ENCODE results near the gene ZNF646.

ZNF646 gene, protein sequence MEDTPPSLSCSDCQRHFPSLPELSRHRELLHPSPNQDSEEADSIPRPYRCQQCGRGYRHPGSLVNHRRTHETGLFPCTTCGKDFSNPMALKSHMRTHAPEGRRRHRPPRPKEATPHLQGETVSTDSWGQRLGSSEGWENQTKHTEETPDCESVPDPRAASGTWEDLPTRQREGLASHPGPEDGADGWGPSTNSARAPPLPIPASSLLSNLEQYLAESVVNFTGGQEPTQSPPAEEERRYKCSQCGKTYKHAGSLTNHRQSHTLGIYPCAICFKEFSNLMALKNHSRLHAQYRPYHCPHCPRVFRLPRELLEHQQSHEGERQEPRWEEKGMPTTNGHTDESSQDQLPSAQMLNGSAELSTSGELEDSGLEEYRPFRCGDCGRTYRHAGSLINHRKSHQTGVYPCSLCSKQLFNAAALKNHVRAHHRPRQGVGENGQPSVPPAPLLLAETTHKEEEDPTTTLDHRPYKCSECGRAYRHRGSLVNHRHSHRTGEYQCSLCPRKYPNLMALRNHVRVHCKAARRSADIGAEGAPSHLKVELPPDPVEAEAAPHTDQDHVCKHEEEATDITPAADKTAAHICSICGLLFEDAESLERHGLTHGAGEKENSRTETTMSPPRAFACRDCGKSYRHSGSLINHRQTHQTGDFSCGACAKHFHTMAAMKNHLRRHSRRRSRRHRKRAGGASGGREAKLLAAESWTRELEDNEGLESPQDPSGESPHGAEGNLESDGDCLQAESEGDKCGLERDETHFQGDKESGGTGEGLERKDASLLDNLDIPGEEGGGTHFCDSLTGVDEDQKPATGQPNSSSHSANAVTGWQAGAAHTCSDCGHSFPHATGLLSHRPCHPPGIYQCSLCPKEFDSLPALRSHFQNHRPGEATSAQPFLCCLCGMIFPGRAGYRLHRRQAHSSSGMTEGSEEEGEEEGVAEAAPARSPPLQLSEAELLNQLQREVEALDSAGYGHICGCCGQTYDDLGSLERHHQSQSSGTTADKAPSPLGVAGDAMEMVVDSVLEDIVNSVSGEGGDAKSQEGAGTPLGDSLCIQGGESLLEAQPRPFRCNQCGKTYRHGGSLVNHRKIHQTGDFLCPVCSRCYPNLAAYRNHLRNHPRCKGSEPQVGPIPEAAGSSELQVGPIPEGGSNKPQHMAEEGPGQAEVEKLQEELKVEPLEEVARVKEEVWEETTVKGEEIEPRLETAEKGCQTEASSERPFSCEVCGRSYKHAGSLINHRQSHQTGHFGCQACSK (N-terminal part only)

DNA sequence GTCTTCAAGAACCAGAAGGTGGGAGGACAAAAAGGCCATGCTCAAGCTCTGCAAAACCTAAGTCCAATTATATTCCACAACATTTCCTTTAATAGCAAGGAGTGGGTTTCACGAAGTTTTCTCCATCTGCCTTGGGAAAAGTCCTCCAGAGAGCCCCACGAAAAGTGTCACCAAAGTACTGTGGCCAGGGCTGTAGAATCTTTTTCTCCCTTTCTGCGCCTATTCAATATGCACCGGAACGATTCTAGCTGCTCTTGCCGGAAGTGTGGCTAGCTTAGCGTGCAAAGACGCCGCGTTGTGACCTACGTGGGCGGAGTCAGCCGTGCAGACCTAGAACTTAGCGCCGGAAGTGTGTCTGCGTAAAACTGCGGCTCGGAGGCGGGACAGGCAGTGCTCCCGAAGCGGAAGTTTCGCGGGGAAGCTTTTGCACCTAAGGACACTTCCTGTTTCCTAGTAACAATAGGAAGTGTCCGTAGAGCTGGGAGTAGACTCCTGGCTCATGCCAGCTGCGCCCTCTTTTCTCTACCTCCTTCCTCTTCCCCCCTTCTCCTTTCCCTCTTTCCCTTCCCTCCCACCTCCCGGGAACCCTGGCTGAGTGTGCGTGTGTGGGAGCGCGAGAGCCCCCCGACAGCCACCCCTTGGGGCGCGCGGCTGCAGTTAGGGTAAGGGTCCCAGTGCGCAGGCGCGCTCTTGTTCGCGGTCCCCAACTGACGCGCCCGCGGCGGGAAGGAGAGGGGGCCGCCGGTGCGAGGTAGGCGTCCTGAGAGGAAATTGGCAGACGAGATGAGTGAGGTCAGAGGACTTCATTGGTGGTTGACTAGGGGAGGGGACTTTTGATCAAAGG is at the start of gene ZNF646, which contains the start of gene ZNF668:
TSS of gene ZNF646 (plus strand) at position 453 of the 844 bp plus-strand sequence. CDS start 1,903 bp downstream, outside the sequence.
TSS of gene ZNF668 (minus strand) at position 271 of the 844 bp plus-strand sequence. CDS start 9,781 bp downstream, outside the sequence.
- DNase-seq (ENCODE audit: low read depth in 2 of 2), result peak; percentile 98

DNA sequence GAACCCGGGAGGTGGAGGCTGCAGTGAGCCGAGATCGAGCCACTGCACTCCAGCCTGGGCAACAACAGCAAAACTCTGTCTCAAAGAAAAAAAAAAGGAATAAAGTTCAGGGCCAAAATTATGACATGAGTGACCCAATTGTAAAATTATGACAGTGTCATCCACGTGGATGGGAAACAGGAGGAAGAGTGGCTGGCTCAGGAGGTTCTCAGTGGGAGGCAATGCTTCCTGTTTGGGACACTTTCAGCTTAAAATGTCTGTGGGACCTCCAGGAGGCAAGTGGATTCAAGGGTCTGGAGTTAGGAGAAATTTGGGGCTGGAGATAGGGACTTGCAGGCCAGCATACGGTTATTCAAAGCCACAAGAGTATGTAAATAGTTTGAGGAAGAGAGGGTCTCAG is 48.9 kb upstream of the ZNF646 start:
- no peak for DNase-seq (ENCODE audit: low read depth in 2 of 2)

DNA sequence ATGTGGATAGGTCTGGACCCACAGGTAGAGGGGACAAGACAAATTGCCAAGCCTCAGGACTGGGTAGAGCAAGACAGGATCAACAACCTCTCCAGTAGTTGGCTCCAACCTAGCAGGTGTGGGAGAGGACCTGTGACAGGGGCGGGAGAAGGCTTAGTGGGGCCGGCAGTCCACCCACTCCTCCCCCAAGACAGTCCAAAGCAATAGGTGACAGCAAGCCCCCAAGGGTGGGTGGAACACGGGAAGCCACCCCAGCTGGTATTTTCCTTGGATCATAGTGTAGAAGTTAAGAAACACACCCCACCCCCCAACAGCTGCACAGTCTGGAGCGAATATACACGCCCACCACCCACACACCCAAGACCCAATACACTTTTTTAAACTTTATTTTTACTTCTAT is 45.0 kb upstream of the ZNF646 start:
- no peak for DNase-seq (ENCODE audit: low read depth in 2 of 2)

DNA sequence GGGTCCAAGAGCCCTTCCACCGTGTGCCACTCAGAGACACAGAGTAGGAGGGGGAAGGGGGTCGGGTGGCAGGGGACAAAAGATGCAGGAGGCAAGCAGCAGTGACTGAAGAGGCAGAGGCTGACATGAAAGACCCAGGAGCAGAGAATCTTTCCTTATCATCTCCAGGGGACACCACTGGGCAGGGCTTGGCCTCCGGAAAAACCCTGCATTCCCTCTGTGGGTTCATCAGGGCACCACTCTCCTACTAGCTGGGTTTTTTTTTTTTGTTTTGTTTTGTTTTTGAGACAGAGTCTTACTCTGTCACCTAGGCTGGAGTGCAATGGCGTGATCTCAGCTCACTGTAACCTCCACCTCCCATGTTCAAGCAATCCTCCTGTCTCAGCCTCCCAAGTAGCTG is 42.9 kb upstream of the ZNF646 start:
- no peak for DNase-seq (ENCODE audit: low read depth in 2 of 2)

DNA sequence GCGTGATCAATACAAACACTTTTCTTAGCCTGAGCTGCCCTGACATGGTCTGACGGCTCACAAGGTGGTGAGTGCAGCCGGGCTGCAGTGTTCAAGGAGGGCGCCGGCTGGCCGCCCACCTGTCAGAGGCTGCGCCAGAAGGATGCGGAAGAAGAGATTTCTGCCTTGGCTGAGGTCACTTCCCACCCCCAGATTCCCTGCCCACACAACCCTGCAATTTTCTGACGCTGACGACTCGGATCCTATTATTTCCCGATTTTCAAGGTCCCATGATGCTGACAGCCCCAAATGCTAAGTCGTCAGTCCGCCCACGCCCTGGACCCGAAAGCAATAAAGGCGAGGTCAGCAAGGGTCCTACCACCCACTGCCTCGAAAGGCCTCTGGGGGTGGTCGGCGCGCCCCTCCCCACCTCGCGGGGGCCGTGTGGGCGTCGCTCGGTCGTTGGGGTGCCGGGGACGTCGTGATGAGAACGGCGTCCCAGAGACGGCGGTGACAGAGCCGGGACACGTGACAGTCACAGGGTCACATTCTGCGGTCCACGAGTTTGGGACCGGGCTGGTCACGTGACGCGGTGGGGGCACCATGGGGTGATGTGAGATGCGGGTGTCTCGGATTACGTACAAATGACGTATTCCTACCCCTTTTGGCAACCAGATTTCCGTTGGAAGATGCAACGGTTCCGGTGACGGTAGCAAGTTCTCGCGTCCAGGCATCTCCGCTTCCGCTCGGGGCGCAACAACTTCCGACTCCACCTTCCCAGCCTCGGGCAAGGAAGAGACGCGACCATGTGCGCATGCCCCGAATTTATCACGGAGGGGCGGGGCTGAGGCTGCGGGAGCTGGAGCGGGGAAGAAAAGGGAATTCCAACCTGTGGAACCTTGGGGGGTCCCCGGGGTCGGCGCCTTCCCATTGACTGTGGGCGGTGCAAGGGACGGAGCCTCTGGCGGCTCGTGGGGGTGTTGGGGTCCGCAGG is 41.2 kb upstream of the ZNF646 start, which contains the start of gene STX4:
TSS of gene STX4 (plus strand) at position 823 of the 973 bp plus-strand sequence. CDS start 248 bp downstream, outside the sequence.
- DNase-seq (ENCODE audit: low read depth in 2 of 2), result peak; percentile 96

DNA sequence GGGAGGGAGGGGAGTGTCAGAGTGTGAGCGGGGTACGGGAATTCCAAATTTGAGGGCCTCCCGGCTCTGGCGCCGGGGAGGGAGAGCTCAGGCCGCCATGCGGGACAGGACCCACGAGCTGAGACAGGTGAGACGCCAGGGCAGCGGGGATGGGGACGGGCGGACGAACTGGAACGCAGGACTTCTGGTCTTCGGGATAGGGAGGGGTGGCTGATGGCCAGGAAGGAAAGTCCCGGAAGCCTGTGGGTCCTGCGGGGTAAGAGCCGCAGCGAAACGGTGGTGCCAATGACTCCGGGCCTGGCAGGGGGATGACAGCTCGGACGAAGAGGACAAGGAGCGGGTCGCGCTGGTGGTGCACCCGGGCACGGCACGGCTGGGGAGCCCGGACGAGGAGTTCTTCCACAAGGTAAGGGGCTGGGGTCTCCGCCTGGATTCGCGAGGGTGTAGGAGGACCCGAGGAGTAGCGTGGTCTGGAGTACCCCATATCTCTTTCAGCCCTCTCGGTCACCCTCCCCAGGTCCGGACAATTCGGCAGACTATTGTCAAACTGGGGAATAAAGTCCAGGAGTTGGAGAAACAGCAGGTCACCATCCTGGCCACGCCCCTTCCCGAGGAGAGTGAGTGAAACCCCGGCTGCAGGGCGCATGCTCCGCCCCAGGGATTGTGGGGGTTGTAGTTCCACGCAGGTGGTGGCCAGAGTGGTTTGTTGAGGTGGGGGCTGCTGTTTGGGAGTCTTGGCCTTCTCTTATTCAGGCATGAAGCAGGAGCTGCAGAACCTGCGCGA is 40.3 kb upstream of the ZNF646 start:
- peak; percentile 81 to 84 for DNase-seq (ENCODE audit: low read depth in 2 of 2)

DNA sequence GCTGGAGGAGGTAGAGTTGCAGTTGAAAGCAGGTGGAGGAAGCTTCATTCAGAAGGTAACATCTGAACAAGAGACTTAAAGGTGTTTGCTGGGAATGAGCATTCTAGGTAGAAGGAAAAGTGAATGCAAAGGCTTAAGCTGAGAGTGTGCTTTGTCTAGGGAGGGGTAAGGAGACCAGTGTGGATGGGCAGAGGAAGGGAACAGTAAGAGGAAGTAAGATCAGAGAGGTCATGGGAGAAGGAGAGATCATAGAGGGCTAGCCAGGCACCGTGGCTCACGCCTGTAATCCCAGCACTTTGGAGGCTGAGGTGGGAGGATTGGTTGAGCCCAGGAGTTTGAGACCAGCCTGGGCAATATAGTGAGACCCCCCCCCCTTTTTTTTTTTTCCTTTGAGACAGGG is 37.5 kb upstream of the ZNF646 start:
- no peak for DNase-seq (ENCODE audit: low read depth in 2 of 2)

DNA sequence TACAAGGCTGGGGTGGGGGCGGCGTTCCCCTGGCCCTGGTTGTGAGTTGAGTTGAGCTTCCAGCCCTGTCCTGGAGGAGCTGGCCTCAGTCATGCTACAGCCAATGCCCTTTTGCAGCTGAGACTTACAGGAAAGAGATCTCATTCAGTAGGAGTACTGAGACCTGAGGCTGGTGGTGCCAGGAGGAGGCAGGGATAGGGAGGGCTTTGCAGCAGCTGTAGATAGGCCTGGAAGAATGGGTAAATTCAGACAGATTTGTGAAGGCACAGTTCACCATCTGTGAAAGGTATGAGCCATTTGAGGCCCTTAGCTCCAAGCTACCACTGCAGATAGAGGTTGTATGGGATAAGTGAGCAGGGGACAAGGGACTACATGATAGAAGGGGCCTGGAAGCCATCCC is 35.2 kb upstream of the ZNF646 start:
- DNase-seq (ENCODE audit: low read depth in 2 of 2), result no peak

DNA sequence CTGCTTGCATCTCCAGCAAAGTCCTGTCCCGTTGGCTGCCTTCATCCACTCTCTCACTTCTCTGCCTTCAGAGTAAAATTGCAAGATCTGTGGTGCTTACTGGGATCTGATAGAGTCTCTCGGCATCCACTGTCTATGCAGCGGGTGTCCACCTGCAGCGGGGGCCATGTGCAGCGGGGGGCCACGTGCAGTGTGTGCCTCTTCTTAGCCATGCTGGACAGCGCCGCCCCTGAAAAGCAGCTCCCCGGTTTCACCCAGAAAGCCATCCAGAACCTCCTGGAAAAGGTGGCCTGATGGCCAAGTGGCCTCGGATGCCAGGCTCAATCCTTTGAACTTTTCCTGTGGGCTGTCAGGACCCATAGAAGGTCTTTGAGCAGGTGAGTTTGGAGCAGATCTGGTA is 31.4 kb upstream of the ZNF646 start:
- DNase-seq (ENCODE audit: low read depth in 2 of 2), result no peak

DNA sequence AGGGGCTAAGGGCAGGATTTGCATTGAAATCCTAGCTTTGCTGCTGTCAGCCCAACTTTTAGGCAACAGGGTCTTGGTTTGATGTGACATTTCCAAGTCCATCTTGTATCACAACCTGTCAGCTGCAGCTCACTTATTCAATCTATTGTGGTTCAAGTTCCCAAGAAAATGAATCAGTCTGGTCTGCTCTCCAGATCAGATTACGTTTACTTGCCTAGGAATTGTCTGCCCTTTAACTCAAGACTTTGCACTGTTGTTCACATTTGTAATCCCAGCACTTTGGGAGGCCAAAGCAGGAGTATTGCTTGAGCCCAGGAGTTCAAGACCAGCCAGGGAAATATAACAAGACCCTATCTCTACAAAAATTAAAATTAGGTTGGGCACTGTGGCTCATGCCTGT is 30.9 kb upstream of the ZNF646 start:
- DNase-seq (ENCODE audit: low read depth in 2 of 2), result no peak

DNA sequence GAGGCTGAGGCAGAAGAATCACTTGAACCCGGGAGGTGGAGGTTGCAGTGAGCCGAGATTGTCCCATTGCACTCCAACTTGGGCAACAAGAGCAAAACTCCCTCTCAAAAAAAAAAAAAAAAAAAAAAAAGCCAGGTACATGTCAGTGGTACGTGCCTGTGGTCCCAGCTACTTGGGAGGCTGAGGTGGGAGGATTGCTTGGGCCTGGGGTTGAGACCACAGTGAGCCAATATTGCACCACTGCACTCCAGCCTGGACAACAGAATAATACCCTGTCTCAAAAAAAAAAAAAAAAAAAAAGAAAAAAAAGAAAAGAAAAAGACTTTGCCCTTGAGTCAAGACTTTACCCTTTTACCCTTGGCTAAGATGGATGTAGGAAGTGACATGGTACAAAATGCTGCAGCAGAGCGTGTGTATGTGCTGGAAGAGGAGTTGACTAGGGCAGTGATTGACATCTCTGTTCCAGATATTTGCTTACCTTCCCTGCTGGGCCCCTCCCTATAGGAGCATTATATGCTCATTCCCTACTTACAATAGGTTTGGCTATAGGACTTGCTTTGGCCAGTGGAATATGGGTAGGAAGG is 30.2 kb upstream of the ZNF646 start:
- no peak for DNase-seq (ENCODE audit: low read depth in 2 of 2)

DNA sequence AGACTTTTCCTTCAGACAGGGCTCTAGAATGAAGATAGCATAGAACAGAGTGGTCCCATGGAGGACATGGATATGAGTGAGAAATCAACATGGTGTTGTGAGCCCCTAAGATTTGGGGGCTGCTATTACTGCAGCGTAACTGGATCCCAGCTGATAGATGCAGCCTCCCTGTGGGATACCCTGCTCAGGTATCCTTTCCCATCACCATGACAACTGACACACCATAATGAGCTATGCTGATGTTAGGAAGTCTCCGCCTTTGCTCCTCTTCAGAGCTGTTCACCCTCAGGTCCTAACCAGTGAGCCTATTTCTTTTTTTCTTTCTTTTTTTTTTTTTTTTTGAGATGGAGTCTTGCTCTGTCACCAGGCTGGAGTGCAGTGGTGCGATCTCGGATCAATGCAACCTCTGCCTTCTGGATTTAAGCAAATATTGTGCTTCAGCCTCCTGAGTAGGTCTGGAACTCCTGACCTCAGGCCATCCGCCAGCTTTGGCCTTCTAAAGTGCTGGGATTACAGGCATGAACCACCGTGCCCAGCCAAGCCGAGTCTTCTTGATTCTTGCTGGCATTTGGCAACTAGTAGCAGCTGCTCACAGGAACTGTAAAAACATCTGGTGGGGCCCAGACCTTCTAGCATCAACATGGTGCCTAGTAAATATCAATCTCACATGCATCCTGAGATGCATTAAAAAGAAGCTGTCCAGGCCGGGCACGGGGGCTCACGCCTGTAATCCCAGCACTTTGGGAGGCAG is 23.8 kb upstream of the ZNF646 start:
- DNase-seq (ENCODE audit: low read depth in 2 of 2), result no peak

DNA sequence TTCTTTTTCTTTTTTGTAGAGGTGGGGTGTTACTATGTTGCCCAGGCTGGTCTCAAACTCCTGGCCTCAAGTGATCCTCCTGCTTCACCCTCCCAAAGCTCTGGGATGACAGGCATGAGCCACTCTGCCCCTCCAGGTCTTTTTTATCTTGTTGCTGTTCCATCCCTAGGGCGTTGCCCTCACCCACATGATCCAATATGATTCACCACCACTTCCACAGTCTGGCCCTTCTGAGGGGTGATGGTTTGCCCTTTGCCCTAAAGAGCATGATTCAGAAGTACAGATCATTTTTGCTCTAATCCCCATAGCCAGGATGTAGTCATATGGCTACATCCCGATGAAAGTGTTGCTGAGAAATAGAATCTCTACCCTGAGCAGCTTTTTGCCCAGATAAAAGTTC is 22.1 kb upstream of the ZNF646 start:
- no peak for DNase-seq (ENCODE audit: low read depth in 2 of 2)

DNA sequence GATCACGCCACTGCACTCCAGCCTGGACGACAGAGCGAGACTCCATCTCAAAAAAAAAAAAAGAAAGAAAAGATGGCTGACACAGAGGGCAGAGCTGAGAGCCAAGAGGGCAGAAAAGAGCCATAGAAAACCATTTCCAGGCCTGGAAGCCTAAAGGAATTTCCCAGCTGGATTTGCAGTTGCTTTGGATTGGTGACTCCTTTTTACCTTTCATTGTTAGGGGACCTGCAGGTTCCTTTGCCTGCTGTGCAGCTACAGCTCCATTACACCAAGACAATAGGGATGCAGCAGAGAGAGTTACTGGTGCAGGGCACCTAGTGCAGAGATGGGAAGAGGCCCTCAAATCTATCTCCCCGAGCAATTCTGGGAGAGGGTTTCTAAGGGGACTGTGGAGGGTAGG is 18.6 kb upstream of the ZNF646 start:
- no peak for DNase-seq (ENCODE audit: low read depth in 2 of 2)

DNA sequence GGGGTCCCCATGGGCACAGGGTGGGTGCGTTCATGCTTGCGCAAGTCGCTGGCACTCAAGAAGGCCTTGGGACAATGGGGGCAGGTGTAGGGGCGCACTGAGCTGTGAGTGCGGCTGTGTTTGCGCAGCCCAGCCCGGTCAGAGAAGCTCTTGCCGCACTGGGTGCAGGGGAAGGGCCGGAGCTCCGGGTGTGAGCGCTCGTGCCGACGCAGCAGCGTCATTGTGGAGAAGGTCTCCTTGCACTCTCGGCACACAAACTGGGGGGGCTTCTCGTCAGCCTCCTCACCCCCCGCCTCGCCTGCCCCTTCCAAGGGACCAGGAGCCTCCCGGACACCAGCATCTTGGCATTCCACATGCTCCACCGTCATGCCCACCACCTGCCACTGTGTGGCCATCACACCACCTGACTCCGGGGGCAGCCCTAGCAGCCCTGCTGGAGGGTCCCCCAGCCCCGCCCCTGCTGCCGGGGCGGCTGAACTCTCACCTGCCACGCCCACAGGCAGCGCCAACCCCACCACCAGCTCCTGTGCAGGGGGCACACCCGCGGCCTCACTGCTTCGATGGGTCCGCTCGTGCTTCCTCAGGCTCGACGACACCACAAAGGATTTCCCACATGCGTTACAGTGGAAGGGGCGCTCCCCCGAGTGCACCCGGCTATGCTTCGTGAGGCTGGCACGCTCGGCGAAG is 13.0 kb upstream of the ZNF646 start:
- no peak for DNase-seq (ENCODE audit: low read depth in 2 of 2)

DNA sequence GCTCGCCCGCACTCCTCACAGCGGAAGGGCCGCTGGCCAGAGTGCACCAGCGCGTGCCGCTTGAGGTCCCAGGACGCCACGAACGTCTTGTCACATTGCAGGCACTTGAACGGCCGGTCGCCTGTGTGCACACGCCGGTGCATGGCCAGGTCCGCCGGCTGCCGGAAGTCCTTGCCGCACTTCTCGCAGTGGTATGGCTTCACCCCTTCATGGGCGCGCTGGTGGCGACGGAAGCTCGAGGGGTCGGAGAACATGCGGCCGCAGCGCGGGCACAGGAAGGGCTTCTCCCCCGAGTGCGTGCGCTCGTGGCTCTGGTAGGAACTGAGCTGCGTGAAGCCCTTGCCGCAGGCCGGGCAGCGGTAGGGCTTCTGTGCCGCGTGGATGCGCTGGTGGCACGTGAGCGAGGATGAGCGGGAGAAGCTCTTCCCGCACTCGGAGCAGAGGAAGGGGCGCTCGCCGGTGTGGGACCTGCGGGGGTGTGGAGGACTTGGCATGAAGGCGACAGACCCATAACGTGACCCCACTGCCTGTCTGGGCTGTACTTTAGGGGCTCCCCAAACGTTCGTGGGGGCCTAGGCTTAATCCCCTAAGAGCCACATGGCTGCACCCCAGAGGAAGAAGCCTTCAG is 12.3 kb upstream of the ZNF646 start:
- DNase-seq (ENCODE audit: low read depth in 2 of 2), result no peak

DNA sequence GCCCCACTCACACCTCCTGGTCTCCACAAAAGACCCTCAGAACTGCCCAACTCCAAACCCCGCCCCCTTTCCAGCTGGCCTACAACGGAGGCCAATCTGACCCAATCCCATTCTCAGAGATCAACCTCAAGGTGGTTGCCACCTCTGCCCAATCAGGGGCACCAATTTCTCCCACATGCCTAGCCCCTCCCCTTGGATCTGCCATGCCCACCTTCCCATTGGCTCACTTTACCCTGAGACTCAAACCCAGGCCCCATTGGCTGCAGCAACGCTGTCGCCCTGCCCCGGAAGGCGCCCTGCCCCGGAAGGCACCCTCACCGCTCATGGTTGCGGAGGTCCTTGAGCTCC is 10.8 kb upstream of the ZNF646 start:
- no peak for DNase-seq (ENCODE audit: low read depth in 2 of 2)

All from stimulated activated CD8-positive, alpha-beta memory T cell treated with anti-CD3 and anti-CD28 coated beads, Interleukin-7, amount 100 ng/mL, for 4 hours (primary cell).